IPS-15b (cell line): ENCODE results near the gene ZP2.
"Not testable (repeated sequence)": the region's sequence is repeated elsewhere in the genome, so short reads cannot be mapped to it uniquely, and the experiment has no call there.

Source experiments
- H3K27me3 ChIP-seq: one replicate; pipeline ENCODE4 v1.6.1; 2013; ENCODE audit warnings: low read length; ENCODE audit not compliant: control insufficient read depth, insufficient read depth
- H3K36me3 ChIP-seq: one replicate; pipeline ENCODE4 v1.6.1; 2013; ENCODE audit warnings: low read length; ENCODE audit not compliant: control insufficient read depth, insufficient read depth
- H3K4me1 ChIP-seq: one replicate; pipeline ENCODE4 v1.6.1; 2013; ENCODE audit warnings: mild to moderate bottlenecking, low read length; ENCODE audit not compliant: control insufficient read depth, insufficient read depth
- H3K4me3 ChIP-seq: one replicate; pipeline ENCODE4 v1.5.1; 2013; ENCODE audit warnings: low read depth, low read length
- H3K9ac ChIP-seq: one replicate; pipeline ENCODE4 v1.6.1; 2013; ENCODE audit warnings: low read depth, mild to moderate bottlenecking, low read length
- H3K9me3 ChIP-seq: one replicate; pipeline ENCODE4 v1.6.1; 2013; ENCODE audit warnings: mild to moderate bottlenecking, low read length; ENCODE audit not compliant: control insufficient read depth, insufficient read depth

ZP2 gene

DNA sequence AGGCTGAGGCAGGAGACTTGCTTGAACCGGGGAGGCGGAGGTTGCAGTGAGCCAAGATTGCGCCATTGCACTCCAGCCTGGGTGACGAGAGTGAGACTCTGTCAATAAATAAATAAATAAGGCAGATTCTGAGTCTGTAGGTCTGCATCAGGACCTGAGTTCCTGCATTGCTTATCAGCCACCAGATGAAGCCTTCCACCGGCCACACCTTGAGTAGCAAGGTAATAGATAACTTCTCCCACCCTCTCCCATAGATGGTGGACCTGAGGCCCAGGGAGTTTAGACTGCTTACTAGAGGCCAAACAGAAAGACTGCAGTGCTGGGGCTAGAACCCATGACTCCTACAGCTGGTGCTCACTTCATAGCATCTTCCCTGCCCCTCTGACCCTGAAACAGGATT lies 22.1 kb downstream of the ZP2 start:
- peaks cover 5% of the 10 kb centered on the region for H3K27me3 ChIP-seq
- H3K36me3 ChIP-seq = no peaks in the 10 kb centered on the region
- H3K4me3 ChIP-seq = no peak overlapping the region
- H3K9ac ChIP-seq = no peak overlapping the region
- peaks cover 3% of the 10 kb centered on the region for H3K4me1 ChIP-seq
- H3K9me3 ChIP-seq = no peaks in the 10 kb centered on the region

DNA sequence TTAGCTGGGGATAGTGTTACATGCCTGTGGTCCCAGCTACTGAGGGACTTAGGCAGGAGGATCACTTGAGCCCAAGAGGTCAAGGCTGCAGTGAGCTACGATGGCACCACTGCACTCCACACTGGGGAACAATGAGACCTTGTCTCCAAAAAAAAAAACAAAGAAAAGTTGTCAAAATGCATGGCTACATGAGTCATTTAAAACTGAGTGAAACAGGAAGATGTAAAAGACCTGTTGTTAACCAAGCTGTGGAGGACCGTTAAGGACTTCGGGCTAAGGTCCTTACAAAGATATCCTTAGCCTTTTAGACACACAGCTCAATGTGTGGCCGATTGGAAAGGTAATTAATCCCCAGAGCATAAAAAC lies 25.1 kb downstream of the ZP2 start:
- Histone ChIP-seq H3K9ac (no peak overlapping the region), H3K4me3 (no peak overlapping the region), H3K9me3 (peaks cover 5% of the 10 kb centered on the region), H3K4me1 (peaks cover 3% of the 10 kb centered on the region), H3K27me3 (peaks cover 5% of the 10 kb centered on the region), H3K36me3 (peaks cover 12% of the 10 kb centered on the region)

- no peak overlapping the region for H3K9ac ChIP-seq
- peaks cover 3% of the 10 kb centered on the region for H3K4me1 ChIP-seq
- peaks cover 17% of the 10 kb centered on the region for H3K36me3 ChIP-seq
- no peak overlapping the region for H3K4me3 ChIP-seq
- H3K9me3 ChIP-seq = peaks cover 6% of the 10 kb centered on the region
- H3K27me3 ChIP-seq = peaks cover 5% of the 10 kb centered on the region
Measured at GRCh38 chr16:21185659-21186325, 25.6 kb downstream of the ZP2 start.

DNA sequence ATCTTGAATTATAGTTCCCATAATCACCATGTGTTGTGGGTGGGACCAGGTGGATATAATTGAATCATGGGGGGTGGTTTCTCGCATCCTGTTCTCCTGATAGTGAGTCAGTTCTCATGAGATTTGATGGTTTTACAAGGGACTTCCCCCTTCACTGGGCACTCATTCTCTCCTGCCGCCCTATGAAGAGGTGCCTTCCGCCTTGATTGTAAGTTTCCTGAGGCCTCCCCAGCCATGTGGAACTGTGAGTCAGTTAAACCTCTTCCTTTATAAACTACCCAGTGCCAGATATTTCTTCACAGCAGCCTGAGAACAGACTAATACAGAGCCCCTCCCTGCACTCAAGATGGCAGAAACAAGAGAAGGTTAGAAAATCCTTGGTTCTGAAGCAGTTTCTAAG lies 26.5 kb downstream of the ZP2 start:
- Histone ChIP-seq H3K36me3 (peaks cover 22% of the 10 kb centered on the region), H3K4me1 (peaks cover 3% of the 10 kb centered on the region), H3K9ac (no peak overlapping the region), H3K27me3 (peaks cover 5% of the 10 kb centered on the region), H3K4me3 (no peak overlapping the region), H3K9me3 (peaks cover 6% of the 10 kb centered on the region)

DNA sequence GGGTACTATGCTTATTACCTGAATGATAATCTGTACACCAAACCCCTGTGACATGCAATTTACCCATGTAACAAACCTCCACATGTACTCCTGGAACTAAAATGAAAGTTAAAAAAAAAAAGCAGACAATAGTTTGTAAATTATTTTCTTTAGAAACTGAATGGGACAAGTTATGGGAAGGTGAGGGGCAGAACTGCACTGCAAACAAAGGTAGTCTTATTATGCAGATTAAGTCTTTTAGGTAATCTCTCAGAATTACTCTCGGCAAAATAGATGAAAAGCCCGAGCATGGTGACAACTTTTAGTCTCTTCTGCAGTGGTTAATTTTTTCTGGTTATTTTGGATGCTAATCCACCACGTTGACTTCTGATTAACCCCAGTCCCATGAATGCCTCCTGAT lies 27.4 kb downstream of the ZP2 start:
- no peak overlapping the region for H3K4me3 ChIP-seq
- no peak overlapping the region for H3K9ac ChIP-seq
- peaks cover 5% of the 10 kb centered on the region for H3K27me3 ChIP-seq
- H3K36me3 ChIP-seq = peaks cover 28% of the 10 kb centered on the region
- H3K9me3 ChIP-seq = peaks cover 6% of the 10 kb centered on the region
- H3K4me1 ChIP-seq = peaks cover 3% of the 10 kb centered on the region

DNA sequence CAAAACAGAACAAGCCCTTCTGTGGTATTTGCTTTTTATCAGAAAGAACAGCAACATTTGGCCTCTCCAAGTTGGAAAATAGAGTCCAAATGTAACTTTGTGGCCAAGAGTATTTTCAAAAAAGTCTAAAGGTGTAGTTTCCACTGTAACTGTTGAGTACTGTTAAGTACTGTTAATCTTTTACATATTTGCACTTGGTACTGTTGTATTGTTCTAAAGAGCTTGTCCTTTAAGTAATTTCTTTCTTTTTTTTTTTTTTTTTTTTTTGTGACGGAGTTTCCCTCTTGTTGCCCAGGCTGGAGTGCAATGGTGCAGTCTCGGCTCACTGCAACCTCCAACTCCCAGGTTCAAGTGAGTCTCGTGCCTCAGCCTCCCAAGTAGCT lies 31.4 kb downstream of the ZP2 start:
- no peak overlapping the region for H3K4me3 ChIP-seq
- H3K27me3 ChIP-seq = no peaks in the 10 kb centered on the region
- peaks cover 40% of the 10 kb centered on the region for H3K36me3 ChIP-seq
- H3K4me1 ChIP-seq = no peaks in the 10 kb centered on the region
- no peak overlapping the region for H3K9ac ChIP-seq
- peaks cover 6% of the 10 kb centered on the region for H3K9me3 ChIP-seq

GRCh38 chr16:21179126-21179982 lies 32.0 kb downstream of the ZP2 start:
- peaks cover 45% of the 10 kb centered on the region for H3K36me3 ChIP-seq
- H3K9me3 ChIP-seq = peaks cover 6% of the 10 kb centered on the region

GRCh38 chr16:21175397-21175796 lies 36.0 kb downstream of the ZP2 start:
- no peaks in the 10 kb centered on the region for H3K27me3 ChIP-seq
- H3K4me3 ChIP-seq = no peak overlapping the region
- H3K4me1 ChIP-seq = no peaks in the 10 kb centered on the region
- no peaks in the 10 kb centered on the region for H3K9me3 ChIP-seq
- peaks cover 45% of the 10 kb centered on the region for H3K36me3 ChIP-seq
- no peak overlapping the region for H3K9ac ChIP-seq

More at GRCh38 chr16:21179126-21179982, 32.0 kb downstream of the ZP2 start:
- Histone ChIP-seq H3K4me3 (no peak overlapping the region), H3K9ac (no peak overlapping the region), H3K27me3 (no peaks in the 10 kb centered on the region), H3K4me1 (no peaks in the 10 kb centered on the region)

- H3K9me3 ChIP-seq = no peaks in the 10 kb centered on the region
- H3K9ac ChIP-seq = no peak overlapping the region
- no peaks in the 10 kb centered on the region for H3K27me3 ChIP-seq
- no peaks in the 10 kb centered on the region for H3K4me1 ChIP-seq
- no peak overlapping the region for H3K4me3 ChIP-seq
- peaks cover 32% of the 10 kb centered on the region for H3K36me3 ChIP-seq
Measured at GRCh38 chr16:21172650-21173049, 38.7 kb downstream of the ZP2 start.

- H3K4me1 ChIP-seq, H3K9ac ChIP-seq, H3K4me3 ChIP-seq, H3K27me3 ChIP-seq, H3K9me3 ChIP-seq: not testable (repeated sequence)
- H3K36me3 ChIP-seq = peaks cover 40% of the 10 kb centered on the region
Measured at GRCh38 chr16:21170116-21170515, 41.3 kb downstream of the ZP2 start.

- H3K4me1 ChIP-seq = no peaks in the 10 kb centered on the region
- no peaks in the 10 kb centered on the region for H3K27me3 ChIP-seq
- no peak overlapping the region for H3K4me3 ChIP-seq
- peaks cover 36% of the 10 kb centered on the region for H3K36me3 ChIP-seq
- H3K9me3 ChIP-seq = no peaks in the 10 kb centered on the region
- H3K9ac ChIP-seq = no peak overlapping the region
Measured at GRCh38 chr16:21169249-21169981, 42.0 kb downstream of the ZP2 start.
